ENCODE measurements around the gene EIF5. TPM values are rescaled to one million over a fixed set of nuclear protein-coding genes. Genes with fewer than 3 reads are reported as not detected.

The EIF5 gene
- total RNA-seq, 1 donor = 197 TPM

GRCh38 chr14:103361867-103362266 is 27.8 kb downstream of the EIF5 start:
- H3K9me3 ChIP-seq (ENCODE audit: low read depth, low read length) = peaks cover 3% of the 10 kb centered on the region
- peak overlapping the region; percentile 74 for H3K27ac ChIP-seq (ENCODE audit: low read depth, low read length)
- no peaks in the 10 kb centered on the region for H4K20me1 ChIP-seq (ENCODE audit: insufficient read depth, low read length)
- no peaks in the 10 kb centered on the region for H3K36me3 ChIP-seq (ENCODE audit: insufficient read depth, low read length)
- peak overlapping the region; percentile 50 for H2AFZ ChIP-seq (ENCODE audit: low read length)
- H3K27me3 ChIP-seq (ENCODE audit: insufficient read depth, low read length) = no peaks in the 10 kb centered on the region
- DNase-seq (ENCODE audit: insufficient read length, low spot score, missing footprints) = peak; percentile 90
- H3K4me3 ChIP-seq (ENCODE audit: insufficient read depth, low read length) = no peak overlapping the region
- H3K4me2 ChIP-seq (ENCODE audit: insufficient read depth, low read length) = peak overlapping the region; percentile 37
- TF ChIP-seq CTCF (IDR thresholded peaks at IDR 0.05; ENCODE audit: extremely low read depth, low read depth, low read length) = no peak
- no peaks in the 10 kb centered on the region for H3K79me2 ChIP-seq (ENCODE audit: insufficient read depth, low read length)
- H3K4me1 ChIP-seq (ENCODE audit: insufficient read depth, low read length) = peaks cover 11% of the 10 kb centered on the region

- no peak overlapping the region for H2AFZ ChIP-seq (ENCODE audit: low read length)
- TF ChIP-seq CTCF (IDR thresholded peaks at IDR 0.05; ENCODE audit: extremely low read depth, low read depth, low read length) = no peak
- no peaks in the 10 kb centered on the region for H3K36me3 ChIP-seq (ENCODE audit: insufficient read depth, low read length)
- no peaks in the 10 kb centered on the region for H4K20me1 ChIP-seq (ENCODE audit: insufficient read depth, low read length)
- H3K27ac ChIP-seq (ENCODE audit: low read depth, low read length) = peak overlapping the region; percentile 74
- H3K4me2 ChIP-seq (ENCODE audit: insufficient read depth, low read length) = no peak overlapping the region
- no peak overlapping the region for H3K4me3 ChIP-seq (ENCODE audit: insufficient read depth, low read length)
- no peaks in the 10 kb centered on the region for H3K27me3 ChIP-seq (ENCODE audit: insufficient read depth, low read length)
- peaks cover 11% of the 10 kb centered on the region for H3K4me1 ChIP-seq (ENCODE audit: insufficient read depth, low read length)
- peaks cover 3% of the 10 kb centered on the region for H3K9me3 ChIP-seq (ENCODE audit: low read depth, low read length)
- no peak for DNase-seq (ENCODE audit: insufficient read length, low spot score, missing footprints)
- H3K79me2 ChIP-seq (ENCODE audit: insufficient read depth, low read length) = no peaks in the 10 kb centered on the region
Observed at GRCh38 chr14:103362780-103363179, 28.7 kb downstream of the EIF5 start.

GRCh38 chr14:103366741-103367140 is 32.7 kb downstream of the EIF5 start:
- Histone ChIP-seq H3K27ac (ENCODE audit: low read depth, low read length) (no peak overlapping the region), H3K9me3 (ENCODE audit: low read depth, low read length) (peaks cover 3% of the 10 kb centered on the region), H3K27me3 (ENCODE audit: insufficient read depth, low read length) (no peaks in the 10 kb centered on the region), H3K36me3 (ENCODE audit: insufficient read depth, low read length) (no peaks in the 10 kb centered on the region), H3K4me3 (ENCODE audit: insufficient read depth, low read length) (no peak overlapping the region), H3K79me2 (ENCODE audit: insufficient read depth, low read length) (no peaks in the 10 kb centered on the region), H4K20me1 (ENCODE audit: insufficient read depth, low read length) (no peaks in the 10 kb centered on the region), H2AFZ (ENCODE audit: low read length) (no peak overlapping the region), H3K4me1 (ENCODE audit: insufficient read depth, low read length) (peaks cover 5% of the 10 kb centered on the region), H3K4me2 (ENCODE audit: insufficient read depth, low read length) (no peak overlapping the region)
- DNase-seq (ENCODE audit: insufficient read length, low spot score, missing footprints) = no peak
- TF ChIP-seq CTCF (IDR thresholded peaks at IDR 0.05; ENCODE audit: extremely low read depth, low read depth, low read length) = no peak

- Histone ChIP-seq H3K4me2 (ENCODE audit: insufficient read depth, low read length) (no peak overlapping the region), H3K4me1 (ENCODE audit: insufficient read depth, low read length) (peaks cover 7% of the 10 kb centered on the region), H3K27me3 (ENCODE audit: insufficient read depth, low read length) (no peaks in the 10 kb centered on the region), H3K4me3 (ENCODE audit: insufficient read depth, low read length) (no peak overlapping the region), H3K36me3 (ENCODE audit: insufficient read depth, low read length) (no peaks in the 10 kb centered on the region), H3K79me2 (ENCODE audit: insufficient read depth, low read length) (no peaks in the 10 kb centered on the region), H3K27ac (ENCODE audit: low read depth, low read length) (no peak overlapping the region), H4K20me1 (ENCODE audit: insufficient read depth, low read length) (no peaks in the 10 kb centered on the region), H3K9me3 (ENCODE audit: low read depth, low read length) (peaks cover under 1% of the 10 kb centered on the region), H2AFZ (ENCODE audit: low read length) (peak overlapping the region; percentile 40)
- no peak for DNase-seq (ENCODE audit: insufficient read length, low spot score, missing footprints)
- TF ChIP-seq CTCF (IDR thresholded peaks at IDR 0.05; ENCODE audit: extremely low read depth, low read depth, low read length) = no peak
Observed at GRCh38 chr14:103367995-103368394, 34.0 kb downstream of the EIF5 start.

Data from osteoblast (primary cell).